ENCODE results near the gene IFI27. TPM values are rescaled to one million over a fixed set of nuclear protein-coding genes. Genes with fewer than 3 reads are reported as not detected.
A peak's percentile ranks its signal among the peaks of the same experiment; 100 is the strongest.

IFI27 gene
- total RNA-seq, 2 donors from 2014 or later, result 140 to 229 TPM

DNA sequence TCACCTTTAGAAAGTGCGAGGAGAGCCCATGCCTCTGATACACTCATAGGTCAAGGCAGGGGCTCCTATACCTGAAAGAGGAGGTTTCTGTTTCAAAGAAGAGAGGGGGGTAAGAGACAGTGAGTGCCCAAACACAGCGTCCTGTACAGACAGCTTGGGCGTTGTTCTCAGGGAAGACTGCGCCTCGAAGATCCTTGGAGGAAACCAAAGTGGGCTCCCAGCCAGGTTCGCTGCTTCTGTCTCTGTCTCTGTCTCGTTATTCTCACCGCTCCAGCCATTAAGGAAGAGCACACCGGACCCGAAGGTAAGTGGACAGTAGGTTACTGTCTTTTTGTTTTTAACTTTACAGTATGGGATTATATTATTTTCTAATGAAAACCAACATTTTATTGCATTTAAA lies 5.8 kb upstream of the IFI27 start:
- Histone ChIP-seq H3K36me3 (no peaks in the 10 kb centered on the region), H3K27ac (no peak overlapping the region), H3K9me3 (no peaks in the 10 kb centered on the region), H3K27me3 (no peaks in the 10 kb centered on the region), H3K4me3 (no peak overlapping the region), H3K4me1 (peaks cover 0 to 7% of the 10 kb centered on the region in 2 donors)
- no peak for DNase-seq (ENCODE audit: low spot score)
- TF ChIP-seq CTCF (IDR thresholded peaks at IDR 0.05), result no peak

DNA sequence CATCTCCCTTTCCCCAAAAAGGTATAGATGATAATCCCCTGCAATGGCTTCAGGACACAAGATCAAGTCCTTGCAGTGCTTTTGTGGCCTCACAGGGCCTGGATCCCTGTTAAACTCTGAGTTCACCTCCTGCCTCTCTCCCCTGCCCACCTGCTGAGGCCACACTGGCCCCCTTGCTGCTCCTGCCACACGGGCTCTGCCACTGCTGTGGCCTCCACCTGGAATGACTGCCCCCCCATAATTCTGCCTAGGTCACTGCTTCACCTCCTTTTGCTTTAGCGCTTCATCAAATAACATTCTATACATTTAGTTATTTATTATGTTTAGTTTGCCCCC lies 653 bp upstream of the IFI27 start:
- Histone ChIP-seq H3K4me1 (peaks cover 0 to 40% of the 10 kb centered on the region in 2 donors), H3K36me3 (no peaks in the 10 kb centered on the region), H3K9me3 (no peaks in the 10 kb centered on the region), H3K27me3 (no peaks in the 10 kb centered on the region), H3K27ac (peak overlapping the region; percentile 83 to 92), H3K4me3 (no peak overlapping the region)
- no peak for TF ChIP-seq CTCF (IDR thresholded peaks at IDR 0.05)
- no peak for DNase-seq (ENCODE audit: low spot score)

DNA sequence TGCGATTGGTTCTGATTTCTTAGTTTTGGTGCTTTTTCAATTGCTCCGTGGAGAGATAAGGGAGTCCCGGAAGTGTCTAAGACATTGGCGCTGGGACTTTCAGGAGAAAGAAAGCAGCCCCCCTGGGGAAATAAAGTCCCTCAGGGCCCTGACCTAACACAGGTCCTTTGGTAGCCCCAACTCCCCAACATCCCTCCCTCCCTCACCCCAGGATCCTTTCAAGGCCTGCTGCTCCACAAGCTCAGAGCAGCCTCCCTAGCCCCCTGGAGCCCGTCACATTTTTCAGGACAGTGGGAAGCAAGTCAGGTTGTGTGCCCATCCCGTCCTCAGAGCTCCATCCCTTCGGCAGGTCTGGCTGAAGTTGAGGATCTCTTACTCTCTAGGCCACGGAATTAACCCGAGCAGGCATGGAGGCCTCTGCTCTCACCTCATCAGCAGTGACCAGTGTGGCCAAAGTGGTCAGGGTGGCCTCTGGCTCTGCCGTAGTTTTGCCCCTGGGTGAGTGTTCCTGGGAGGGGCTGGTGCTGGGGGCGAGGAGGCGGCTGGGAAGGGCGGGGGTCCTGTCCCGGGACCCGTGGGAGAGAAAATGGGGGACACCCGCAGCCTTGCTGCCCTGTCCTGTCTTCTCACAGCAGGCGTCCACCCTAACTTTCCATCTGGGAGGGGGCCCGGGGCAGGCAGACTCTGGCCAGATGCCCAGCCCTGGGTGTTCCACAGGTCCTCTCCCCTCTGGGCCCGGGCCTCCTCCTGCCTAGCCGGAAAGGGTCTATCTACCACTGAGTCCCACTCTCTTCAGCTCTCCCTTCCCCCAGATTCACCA lies 950 bp downstream of the IFI27 start:
- Histone ChIP-seq H3K4me3 (peak overlapping the region; percentile 43 to 55), H3K4me1 (peaks cover 0 to 49% of the 10 kb centered on the region in 2 donors), H3K27me3 (no peaks in the 10 kb centered on the region), H3K27ac (peak overlapping the region; percentile 83 to 92), H3K9me3 (no peaks in the 10 kb centered on the region), H3K36me3 (no peaks in the 10 kb centered on the region)
- no peak for TF ChIP-seq CTCF (IDR thresholded peaks at IDR 0.05)
- no peak for DNase-seq (ENCODE audit: low spot score)

DNA sequence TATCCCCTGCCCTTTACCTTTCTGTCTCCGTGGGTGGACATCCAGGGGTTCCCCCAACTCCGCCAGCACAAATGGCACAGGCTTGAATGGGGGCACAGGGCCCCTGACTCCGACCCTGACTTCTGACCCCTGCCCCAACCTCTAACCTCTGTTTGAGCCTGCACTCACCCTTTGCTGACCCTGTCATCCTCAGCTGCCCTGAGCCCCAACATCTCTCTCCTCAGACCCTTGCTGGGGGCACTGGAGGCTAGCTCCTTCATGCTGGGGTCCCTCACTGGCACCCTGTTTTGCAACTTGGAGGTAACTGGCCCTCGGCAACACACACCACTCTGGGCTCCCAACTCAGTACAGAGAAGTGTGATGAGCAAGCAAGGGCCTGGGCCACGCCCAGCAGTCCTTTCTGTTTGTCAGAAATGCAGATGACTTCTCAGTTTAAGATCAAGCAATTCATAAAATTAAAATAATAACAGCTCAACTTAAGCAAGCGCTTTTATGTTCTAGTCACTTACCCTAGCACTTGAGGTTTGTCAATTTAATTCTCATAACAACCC lies 2.1 kb downstream of the IFI27 start:
- Histone ChIP-seq H3K4me1 (peaks cover 0 to 49% of the 10 kb centered on the region in 2 donors), H3K4me3 (peak overlapping the region; percentile 43 to 55), H3K36me3 (no peaks in the 10 kb centered on the region), H3K27ac (peak overlapping the region; percentile 83 to 92), H3K27me3 (no peaks in the 10 kb centered on the region), H3K9me3 (no peaks in the 10 kb centered on the region)
- DNase-seq (ENCODE audit: low spot score), result no peak
- TF ChIP-seq CTCF (IDR thresholded peaks at IDR 0.05), result no peak

DNA sequence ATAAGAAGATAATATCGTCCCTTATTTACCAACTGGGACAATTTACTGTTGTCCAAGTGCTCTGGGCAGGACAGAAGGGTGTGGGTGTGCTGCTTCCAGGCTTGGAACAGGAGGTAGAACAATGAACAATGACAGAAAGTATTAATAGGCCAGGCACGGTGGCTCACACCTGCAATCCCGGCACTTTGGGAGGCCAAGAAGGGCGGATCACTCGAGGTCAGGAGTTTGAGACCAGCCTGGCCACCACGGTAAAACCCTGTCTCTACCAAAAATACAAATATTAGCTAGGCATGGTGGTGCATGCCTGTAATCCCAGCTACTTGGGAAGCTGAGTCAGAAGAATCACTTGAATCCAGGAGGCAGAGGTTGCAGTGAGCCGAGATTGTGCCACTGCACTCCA lies 2.5 kb downstream of the IFI27 start:
- peak overlapping the region in 1 of 2 donors; percentile 55 for H3K4me3 ChIP-seq

More for the DNA sequence above, 2.5 kb downstream of the IFI27 start:
- peak overlapping the region; percentile 83 to 92 for H3K27ac ChIP-seq
- H3K36me3 ChIP-seq, result no peaks in the 10 kb centered on the region
- no peak for DNase-seq (ENCODE audit: low spot score)
- H3K9me3 ChIP-seq, result no peaks in the 10 kb centered on the region
- H3K27me3 ChIP-seq, result no peaks in the 10 kb centered on the region
- no peak for TF ChIP-seq CTCF (IDR thresholded peaks at IDR 0.05)
- H3K4me1 ChIP-seq, result peaks cover 0 to 49% of the 10 kb centered on the region in 2 donors

All from right atrium auricular region (tissue), 2 donors.